Ishikawa (cell line): ENCODE data around the gene HELZ.

ENCODE experiments used
- CEBPB ChIP-seq: IDR thresholded peaks from 2 replicates; pipeline ENCODE4 v1.6.1; 2012
- CREB1 ChIP-seq: IDR thresholded peaks from 2 replicates; pipeline ENCODE4 v1.6.1; 2012; ENCODE audit warnings: low read depth
- EGR1 ChIP-seq: IDR thresholded peaks from 2 replicates; pipeline ENCODE4 v1.6.1; 2012
- EP300 ChIP-seq: IDR thresholded peaks from 2 replicates; pipeline ENCODE4 v1.6.1; 2012; ENCODE audit warnings: borderline replicate concordance
- FOXM1 ChIP-seq: IDR thresholded peaks from 2 replicates; pipeline ENCODE4 v1.6.1; 2012; ENCODE audit warnings: low read depth, borderline replicate concordance
- NFIC ChIP-seq: IDR thresholded peaks from 2 replicates; pipeline ENCODE4 v1.6.1; 2012
- RAD21 ChIP-seq: IDR thresholded peaks from 2 replicates; pipeline ENCODE4 v1.6.1; 2012; ENCODE audit warnings: low read depth
- TAF1 ChIP-seq: IDR thresholded peaks from 2 replicates; pipeline ENCODE4 v1.6.1; 2012; ENCODE audit warnings: low read depth, mild to moderate bottlenecking
- TCF12 ChIP-seq: IDR thresholded peaks from 2 replicates; pipeline ENCODE4 v1.6.1; 2012; ENCODE audit warnings: low read depth
- TEAD4 ChIP-seq: IDR thresholded peaks from 2 replicates; pipeline ENCODE4 v1.6.1; 2012
- YY1 ChIP-seq: IDR thresholded peaks from 2 replicates; pipeline ENCODE4 v1.6.1; 2012; ENCODE audit warnings: low read depth
- ZBTB7A ChIP-seq: IDR thresholded peaks from 2 replicates; pipeline ENCODE4 v1.6.1; 2012; ENCODE audit warnings: low read depth
- TF ChIP-seq, protein P1 (sequence below): IDR thresholded peaks from 2 replicates; pipeline ENCODE4 v1.6.1; 2012
- TF ChIP-seq, protein P2 (sequence below): IDR thresholded peaks from 2 replicates; pipeline ENCODE4 v1.6.1; 2012
- TF ChIP-seq, protein P3 (sequence below): IDR thresholded peaks from 2 replicates; pipeline ENCODE4 v1.6.1; 2012; ENCODE audit warnings: low read depth, mild to moderate bottlenecking

HELZ gene

DNA sequence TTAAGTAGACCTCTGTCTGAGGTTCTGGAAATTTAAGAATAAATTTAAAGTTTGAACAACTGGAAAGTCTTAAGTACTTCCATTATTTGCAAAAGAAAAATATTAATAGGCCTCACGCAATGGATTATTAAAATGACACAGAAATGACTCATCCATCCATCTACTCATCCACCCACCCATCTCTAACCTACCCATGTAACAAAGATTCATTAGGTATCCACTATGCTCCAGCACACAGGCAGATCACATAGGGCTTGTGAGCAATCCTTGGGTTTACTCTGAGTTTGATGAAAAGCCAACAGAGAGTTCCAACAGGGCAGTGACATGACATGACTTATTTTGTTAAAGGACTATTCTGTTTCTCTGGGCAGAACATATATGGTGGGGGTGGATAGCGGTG is 93.3 kb downstream of the HELZ start:
- TF ChIP-seq FOXM1 (no peak), YY1 (no peak), CEBPB (no peak), NFIC (no peak), RAD21 (no peak), TAF1 (no peak), EP300 (no peak), TEAD4 (no peak), TCF12 (no peak), ZBTB7A (no peak)
- TF ChIP-seq, protein P1, sequence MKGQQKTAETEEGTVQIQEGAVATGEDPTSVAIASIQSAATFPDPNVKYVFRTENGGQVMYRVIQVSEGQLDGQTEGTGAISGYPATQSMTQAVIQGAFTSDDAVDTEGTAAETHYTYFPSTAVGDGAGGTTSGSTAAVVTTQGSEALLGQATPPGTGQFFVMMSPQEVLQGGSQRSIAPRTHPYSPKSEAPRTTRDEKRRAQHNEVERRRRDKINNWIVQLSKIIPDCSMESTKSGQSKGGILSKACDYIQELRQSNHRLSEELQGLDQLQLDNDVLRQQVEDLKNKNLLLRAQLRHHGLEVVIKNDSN, result no peak
- TF ChIP-seq, protein P2, sequence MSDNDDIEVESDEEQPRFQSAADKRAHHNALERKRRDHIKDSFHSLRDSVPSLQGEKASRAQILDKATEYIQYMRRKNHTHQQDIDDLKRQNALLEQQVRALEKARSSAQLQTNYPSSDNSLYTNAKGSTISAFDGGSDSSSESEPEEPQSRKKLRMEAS, result no peak

DNA sequence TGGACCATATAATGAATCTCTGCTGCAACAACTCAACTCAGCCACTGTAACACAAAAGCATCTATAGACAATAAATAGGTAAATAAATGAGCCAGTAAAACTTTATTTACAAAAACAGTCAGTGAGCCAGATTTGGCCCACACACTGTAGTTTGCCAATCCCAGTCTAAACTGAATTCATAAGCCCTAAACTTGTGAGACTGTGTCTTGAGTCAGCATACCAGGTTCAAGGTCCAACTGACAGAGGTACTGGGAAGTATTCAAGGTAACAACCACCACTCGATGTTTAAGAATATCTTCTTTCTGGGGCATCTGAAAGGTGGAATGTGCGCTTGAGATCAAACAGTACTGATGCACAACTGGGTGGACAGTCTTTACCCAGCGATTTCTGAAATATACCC is 94.2 kb downstream of the HELZ start:
- TF ChIP-seq, protein P1, result no peak
- TF ChIP-seq NFIC (no peak), TAF1 (no peak), RAD21 (no peak), TCF12 (no peak), CEBPB (no peak), YY1 (no peak), EP300 (no peak), FOXM1 (no peak), ZBTB7A (no peak), TEAD4 (no peak), EGR1 (no peak), CREB1 (no peak)
- TF ChIP-seq, protein P3, sequence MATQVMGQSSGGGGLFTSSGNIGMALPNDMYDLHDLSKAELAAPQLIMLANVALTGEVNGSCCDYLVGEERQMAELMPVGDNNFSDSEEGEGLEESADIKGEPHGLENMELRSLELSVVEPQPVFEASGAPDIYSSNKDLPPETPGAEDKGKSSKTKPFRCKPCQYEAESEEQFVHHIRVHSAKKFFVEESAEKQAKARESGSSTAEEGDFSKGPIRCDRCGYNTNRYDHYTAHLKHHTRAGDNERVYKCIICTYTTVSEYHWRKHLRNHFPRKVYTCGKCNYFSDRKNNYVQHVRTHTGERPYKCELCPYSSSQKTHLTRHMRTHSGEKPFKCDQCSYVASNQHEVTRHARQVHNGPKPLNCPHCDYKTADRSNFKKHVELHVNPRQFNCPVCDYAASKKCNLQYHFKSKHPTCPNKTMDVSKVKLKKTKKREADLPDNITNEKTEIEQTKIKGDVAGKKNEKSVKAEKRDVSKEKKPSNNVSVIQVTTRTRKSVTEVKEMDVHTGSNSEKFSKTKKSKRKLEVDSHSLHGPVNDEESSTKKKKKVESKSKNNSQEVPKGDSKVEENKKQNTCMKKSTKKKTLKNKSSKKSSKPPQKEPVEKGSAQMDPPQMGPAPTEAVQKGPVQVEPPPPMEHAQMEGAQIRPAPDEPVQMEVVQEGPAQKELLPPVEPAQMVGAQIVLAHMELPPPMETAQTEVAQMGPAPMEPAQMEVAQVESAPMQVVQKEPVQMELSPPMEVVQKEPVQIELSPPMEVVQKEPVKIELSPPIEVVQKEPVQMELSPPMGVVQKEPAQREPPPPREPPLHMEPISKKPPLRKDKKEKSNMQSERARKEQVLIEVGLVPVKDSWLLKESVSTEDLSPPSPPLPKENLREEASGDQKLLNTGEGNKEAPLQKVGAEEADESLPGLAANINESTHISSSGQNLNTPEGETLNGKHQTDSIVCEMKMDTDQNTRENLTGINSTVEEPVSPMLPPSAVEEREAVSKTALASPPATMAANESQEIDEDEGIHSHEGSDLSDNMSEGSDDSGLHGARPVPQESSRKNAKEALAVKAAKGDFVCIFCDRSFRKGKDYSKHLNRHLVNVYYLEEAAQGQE, result no peak
- TF ChIP-seq, protein P2, result no peak

DNA sequence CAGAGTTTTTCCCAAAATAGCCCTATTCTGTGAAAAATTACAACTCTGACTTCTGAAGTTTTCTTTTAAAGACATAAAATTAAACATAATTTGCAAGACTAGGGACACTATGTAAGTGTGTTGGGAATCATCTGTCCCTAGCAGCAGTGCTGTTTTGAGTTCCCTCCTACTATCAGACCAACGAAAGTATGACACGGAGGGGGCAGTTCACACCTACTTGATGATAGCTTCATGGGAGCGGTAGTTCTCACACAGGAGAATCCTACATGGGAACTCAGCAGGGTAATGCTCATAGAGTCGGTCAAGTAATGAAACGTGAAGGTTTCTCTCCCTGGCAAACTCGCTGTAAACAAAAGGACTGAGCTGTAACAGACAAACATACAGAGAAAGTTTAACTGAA is 96.6 kb downstream of the HELZ start:
- TF ChIP-seq YY1 (no peak), RAD21 (no peak), CREB1 (no peak)
- TF ChIP-seq, protein P2, result no peak

DNA sequence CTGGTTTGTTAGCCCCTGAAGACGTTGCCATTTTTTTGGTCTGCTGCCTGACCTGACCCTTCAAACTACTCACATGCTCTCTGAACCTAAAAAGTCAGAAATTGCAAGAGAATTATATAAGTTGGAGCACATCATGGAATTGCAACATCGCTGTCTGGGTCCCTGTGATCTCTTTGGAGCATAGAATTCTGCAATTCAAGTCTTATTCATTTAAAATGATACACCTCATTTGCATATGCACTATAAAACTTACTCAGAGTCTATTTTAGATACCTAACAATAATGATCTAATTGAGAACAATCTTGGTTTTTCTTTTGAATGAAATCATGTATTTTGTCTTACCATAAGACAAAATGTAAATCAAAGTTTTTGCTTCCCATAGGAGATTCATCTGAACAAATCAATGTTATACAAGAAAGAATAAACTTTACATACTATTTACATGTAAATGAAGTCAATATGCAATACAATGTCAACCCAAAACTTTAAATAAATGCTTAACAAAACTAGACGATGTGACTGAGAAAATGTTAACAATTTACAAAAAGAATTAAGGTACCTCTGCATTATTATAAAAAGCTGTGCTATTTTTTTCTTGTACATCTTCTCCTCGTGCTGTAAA is 99.7 kb downstream of the HELZ start:
- no peak for TF ChIP-seq FOXM1
- TF ChIP-seq EP300, result no peak

DNA sequence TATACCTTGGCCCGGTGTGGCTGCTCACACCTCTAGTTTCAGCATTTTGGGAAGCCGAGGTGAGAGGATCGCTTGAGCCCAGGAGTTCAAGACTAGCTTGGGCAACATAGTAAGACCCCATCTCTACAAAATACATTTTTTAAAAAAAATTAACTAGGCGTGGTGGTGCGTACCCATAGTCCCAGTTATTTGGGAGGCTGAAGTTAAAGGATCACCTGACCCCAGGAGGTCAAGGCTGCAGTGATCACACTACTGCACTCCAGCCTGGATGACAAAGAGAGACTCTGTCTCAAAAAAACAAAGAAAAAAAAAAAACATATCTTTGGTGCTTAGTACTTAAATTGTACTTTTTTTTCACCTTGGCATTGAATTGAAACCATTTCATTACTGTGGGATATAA is 101.7 kb downstream of the HELZ start:
- TF ChIP-seq TCF12 (no peak), RAD21 (no peak), NFIC (no peak), CREB1 (no peak), FOXM1 (no peak), EGR1 (no peak), EP300 (no peak), TEAD4 (no peak), ZBTB7A (no peak), TAF1 (no peak), YY1 (no peak)
- TF ChIP-seq, protein P2, result no peak
- TF ChIP-seq, protein P3, result no peak
- TF ChIP-seq, protein P1, result no peak
